Stimulated activated CD4-positive, alpha-beta T cell treated with anti-CD3 and anti-CD28 coated beads, Interleukin-12 subunit alpha, Interleukin-12 subunit beta, amount 100 ng/mL, for 24 hours (primary cell): ENCODE results near the gene FRMD6.

Source experiments
- DNase-seq, 2 experiments: peaks; one replicate each; pipeline ENCODE4 v3.0.0-alpha.2; 2020; ENCODE audit warnings: low read depth in 2 of 2

The FRMD6 gene

DNA sequence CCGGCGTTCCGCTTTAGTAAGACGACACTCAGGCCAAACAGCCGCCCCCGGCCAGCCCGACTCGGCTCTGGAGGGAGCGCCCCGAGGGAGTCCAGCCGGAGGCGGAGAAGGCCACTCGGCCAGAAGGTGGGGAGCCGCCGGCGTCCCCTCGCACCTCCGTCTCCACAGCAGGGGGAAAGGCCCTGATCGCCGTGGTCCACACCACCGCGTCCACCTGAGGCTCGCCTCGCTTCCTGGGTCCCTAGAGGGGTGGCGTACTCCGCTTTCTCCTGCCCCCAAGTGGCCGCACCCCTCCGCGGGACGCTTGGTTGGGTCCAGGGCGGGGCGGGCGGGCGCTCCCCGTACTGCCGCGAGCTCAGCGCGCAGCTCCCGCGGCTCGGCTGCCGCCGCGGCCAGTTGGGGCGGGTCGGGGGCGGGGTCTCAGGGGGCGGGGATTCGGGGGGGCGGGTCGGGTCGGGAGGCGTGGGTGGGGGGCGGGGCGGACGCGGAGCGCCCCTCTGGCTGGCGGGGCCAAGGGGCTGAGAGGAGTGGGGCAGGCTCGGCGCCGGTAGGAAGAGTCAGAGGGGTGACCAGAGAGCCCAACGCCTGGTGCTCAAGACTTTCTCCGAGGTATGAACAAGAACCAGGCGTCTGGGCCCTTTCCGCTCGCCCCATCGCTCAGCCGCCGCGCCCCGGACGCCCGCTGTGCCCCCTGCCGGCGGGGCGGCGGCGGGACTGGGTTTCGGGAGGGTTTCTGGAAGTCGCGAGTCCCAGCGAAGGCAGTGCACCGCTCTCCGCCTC is at the start of gene FRMD6:
TSS of gene FRMD6 (plus strand) at position 523 of the 780 bp plus-strand sequence. CDS start 37,927 bp downstream, outside the sequence.
- peak; percentile 62 to 65 for DNase-seq

DNA sequence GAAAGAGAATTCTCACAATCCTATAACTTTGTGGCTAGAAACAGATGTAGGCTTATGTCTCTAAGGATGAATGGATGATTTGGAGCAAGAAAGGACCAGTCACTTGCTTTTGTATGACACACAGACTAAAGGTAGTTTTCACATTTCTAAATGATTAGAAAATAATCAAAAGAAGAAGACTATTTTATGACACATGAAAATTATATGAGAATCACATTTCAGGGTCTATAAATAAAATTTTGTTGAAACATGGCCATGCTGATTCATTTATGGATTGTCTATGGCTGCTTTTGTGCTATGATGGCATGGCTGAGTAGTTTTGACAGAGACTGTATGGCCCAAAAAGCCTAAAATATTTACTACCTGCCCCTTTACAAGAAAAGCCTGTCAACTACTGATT is 49.4 kb upstream of the FRMD6 start:
- no peak for DNase-seq

DNA sequence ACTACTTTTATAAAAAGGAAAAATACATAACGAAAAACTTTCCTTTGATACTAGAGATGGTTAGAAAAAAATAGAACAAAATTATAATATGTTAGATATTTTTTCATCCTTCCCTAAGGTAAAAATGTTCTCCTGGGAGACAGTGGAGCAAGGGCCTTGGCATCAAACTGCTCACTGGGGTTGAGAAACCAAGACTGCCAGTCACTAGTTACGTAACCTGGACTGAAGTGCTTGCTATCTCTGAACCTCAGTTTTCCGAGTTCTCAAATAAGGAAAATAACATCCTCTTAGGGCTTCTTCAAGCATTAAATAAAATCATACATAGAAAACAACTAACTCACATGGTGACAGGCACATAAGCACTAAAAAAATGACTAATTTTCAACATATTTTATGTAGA is 48.2 kb upstream of the FRMD6 start:
- no peak for DNase-seq

DNA sequence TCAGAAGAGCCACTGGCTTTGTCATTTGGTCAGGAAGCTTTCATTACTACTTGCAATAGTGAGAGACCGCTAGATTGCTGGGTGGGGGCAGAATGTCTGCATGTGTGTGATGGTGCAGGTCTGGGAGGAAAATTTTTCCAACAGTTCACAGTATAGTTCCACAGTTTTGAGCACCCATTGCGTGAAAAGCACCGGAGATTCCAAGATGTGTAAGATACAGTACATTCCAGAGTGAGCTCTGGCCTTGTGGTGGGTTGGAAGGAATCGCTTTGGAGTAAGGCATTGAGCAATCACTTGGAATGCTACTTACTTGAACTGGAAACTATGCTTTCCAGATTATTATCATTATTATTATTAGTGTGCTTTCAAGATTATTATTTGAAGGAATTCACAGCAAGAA is 47.6 kb upstream of the FRMD6 start:
- DNase-seq = no peak

DNA sequence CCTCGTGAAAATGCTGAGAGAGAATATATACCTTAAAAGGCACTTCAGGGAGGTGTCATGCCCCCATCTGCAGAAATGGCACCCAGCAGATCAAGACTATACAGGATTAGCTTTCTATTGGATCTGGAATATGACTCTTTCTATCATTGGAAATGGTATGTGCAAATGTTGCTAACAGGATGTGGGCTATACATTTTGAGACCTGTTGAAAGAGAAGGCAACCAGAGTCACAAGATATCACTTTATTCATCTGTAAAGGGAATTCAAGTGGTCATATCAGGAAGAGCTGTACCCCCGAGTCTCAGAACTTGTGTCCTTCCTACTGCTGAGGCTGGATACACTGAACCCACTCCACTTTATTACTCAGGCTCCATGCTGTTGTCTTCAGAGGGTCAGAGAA is 46.1 kb upstream of the FRMD6 start:
- no peak for DNase-seq

DNA sequence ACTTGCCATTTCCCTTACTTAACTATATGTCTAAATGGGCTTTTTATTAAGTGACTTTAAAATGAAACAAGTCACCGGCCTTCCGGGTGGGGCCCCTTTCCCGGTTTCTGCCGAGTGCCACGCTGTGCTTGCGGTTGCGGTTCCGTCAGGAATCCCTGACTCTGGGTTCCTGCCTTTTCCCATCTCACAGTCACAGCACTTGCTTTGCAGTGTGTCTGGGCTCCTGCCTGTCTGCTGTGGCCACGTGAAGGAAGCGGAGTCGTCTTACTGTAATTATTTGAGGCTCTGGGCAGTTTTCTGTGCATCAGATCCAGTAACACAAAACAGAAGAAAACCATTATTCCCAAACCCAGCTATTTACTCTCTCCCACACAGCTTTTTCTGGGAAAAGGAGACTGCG is 44.0 kb upstream of the FRMD6 start:
- DNase-seq = no peak

DNA sequence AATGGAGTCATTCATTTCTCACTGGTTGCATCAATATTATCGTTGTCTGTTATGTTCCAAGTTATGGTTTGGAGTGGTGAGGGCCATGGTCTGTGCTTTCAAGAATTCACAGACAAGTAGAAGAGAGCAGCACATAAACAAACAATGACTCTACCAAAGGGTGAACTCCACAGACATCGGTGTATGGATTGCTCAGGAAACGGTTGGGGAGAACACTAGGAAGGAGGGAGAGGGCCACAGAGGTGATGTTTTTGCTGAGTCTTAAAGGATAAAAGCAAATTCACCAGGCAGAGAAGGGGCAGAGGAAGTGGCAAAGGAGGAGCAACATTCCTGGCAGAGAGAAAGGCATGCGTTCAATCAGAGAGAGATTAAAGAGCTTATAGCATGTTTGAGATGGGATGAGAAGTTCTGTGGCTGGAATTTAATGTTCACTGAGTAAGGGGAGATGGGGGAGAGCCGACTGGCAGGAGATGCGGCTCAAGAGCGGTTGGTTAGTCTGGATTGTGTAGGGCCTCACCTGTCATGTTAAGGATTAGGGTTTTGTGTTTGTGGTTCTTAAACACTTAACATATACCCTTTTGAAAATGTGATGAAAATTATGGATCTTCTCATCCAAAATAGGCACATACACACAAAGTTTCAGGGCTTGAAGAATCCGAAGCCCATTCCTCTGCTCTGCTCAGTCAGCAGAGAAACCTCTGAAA is 42.3 kb upstream of the FRMD6 start:
- DNase-seq = no peak

DNA sequence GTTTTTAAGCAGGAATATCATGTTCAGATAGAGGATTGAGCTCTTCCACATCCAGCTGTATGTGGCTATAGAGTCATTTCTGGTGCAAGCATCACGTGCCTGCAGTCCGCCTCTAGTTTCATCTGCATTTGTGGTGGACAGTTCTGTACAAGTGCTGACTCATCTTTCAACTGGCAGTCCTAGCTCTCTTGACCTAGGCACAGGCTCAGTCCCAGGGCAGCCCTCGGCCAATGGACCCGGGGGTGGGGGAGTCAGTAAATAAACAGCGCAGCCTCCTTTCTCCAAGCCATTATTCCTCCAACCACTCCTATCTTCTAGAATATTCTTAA is 41.8 kb upstream of the FRMD6 start:
- no peak for DNase-seq

DNA sequence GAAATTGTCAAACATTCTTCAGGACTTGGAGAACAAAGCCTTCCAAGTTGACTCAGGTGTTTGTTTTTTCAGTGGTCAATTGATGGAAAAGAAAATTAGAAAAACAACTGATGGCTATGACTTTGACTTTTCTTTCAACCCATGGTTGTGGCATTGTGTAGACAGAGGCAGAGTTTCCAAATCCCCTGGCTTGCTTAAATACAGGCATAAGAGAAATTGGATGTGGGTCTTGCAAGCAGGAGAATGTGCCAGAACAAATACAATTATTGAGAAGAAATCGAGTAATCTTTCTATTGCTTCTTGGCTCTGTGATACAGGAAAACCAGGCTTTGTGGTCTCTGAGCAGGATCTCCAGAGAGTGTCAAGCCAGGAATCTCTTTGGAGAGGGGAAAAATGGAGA is 40.9 kb upstream of the FRMD6 start:
- DNase-seq = no peak

DNA sequence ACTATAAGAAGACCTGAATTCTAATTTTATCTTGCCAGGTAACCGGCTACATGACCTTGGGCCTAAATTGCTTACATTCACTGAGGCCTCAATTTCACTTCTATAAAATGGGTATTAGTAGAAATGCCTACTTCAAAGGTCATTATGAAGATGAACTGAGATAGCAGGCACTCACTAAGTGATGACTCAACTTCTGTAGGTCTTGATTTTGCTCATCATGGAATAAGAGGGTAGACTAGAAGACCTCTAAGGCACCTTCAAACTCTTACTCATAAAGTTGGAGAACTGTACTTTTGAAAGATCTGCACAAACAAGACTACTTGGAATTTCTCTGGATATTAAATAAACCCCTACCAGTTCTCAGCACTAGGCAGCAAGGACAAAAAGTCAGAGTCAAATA is 39.3 kb upstream of the FRMD6 start:
- no peak for DNase-seq

DNA sequence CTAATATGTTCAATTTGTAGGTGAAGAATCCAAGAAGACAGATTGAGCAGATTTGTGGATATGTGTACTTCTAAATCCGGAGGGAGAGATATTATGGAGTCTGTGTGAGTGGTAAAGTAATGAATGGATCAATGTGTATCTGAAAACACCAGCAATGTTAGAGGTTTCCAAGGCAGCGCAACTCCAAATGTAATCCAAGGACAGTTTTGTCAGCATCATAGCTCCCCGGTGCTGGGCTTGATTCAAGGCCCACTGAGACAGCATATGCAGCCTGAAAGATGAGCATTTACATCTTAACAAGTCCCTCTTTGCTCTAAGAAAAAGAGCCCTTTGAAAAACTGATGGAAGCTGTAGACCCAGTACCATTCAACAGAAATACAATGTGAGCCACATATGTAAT is 38.3 kb upstream of the FRMD6 start:
- no peak for DNase-seq

DNA sequence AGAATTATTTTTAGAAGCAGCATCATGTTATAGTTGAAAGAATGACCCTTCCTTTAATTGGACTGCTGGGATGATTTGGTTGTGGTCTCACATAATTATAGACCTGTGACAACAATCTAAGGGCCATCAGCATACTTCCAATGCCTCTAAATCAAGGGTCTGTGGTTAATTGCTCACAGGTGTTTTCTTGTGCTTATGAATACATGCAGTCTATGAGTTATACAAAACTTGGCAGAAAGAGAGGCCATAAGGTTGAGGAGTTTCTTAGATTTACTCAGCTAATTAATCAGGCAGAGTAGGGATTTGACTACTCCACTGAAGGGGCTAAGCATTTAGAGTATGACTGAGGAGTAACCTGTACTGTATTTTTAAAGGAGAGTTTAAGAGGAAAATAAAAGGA is 37.0 kb upstream of the FRMD6 start:
- DNase-seq = no peak

DNA sequence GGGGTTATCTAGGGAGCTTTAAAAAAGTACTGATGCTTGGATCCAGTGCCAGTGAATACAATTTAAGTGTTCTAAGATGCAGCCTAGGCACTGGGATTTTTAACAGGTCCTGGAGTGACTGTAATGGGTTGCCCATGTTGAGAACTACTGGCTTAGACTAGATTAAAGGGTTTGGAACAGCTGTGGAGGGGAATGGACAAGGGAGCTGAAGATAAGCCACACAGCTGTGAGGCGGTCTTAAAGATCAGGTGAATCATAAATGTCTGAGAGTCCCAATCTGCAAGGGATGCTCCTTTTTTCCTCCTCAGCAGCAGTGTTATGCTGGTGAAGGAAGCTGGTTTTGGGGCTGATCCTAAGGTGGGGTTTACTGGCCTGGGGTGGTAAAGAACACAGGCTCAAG is 35.5 kb upstream of the FRMD6 start:
- DNase-seq = no peak

DNA sequence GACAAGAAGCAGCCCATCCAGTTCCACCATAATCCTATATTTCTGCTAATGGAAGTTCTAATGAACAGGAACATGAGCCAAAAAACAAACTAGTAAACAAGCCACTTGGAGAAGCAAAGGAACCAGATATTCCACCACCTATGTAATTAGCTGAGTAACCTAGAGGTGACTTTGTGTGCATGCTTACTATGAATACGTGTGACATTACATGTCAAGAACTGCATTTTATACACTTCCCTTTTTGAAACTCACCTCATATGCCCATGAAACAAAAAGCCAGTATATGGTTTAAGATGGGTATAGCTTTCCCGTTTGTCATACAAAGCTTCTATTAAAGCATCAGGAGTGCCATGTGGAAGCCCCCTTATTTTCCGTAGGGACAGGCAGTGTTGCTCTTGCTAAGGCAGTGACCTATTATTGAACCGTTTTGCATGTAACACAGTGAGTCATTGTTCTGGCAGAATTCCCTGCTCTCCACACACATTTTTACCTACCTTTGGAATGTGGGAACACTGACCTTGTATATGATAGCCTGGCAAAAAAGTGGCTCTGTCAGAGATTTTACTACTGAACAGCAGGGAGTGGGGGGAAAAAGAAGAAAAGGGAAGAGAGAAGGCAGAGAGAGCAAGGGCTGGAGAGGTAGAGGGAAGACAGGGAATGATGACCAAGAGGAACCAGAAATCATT is 34.8 kb upstream of the FRMD6 start:
- no peak for DNase-seq

DNA sequence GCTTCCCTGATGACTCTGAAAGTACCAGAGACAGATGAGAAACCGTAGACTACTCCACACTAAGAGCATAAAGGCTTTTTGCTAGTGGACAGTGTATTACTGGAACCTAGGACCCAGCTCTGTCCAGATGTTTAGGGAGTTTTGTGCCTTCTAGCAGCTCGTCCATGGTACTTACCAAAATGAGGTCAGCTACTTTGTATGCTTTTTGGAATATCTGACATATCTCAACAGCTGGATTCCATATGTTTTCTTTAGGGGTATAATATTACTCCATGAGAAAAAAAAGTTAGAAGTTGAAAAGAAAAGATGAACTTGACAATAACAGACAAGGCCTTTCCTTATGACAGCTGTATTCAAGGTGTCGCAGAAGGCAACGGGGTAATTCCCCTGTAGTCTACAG is 32.1 kb upstream of the FRMD6 start:
- DNase-seq = no peak

DNA sequence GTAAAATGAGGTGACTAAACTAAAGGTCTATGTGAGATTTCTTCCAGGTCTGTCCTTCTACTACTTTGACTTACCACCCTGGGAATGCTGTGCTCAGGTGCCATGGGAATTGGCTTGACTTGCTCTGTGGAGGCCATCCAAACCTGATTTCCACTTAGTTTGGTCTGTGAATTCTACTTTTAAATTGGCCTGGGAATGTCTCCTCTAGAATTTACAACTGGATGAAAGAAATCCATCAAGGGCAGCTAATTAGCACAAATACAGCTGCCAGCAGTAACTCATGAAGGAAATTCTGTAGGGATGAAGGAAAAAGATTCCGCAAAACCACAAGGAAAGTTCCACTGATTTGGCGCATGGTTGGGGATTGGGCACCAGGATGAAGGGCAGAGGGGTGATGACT is 31.7 kb upstream of the FRMD6 start:
- DNase-seq = no peak

DNA sequence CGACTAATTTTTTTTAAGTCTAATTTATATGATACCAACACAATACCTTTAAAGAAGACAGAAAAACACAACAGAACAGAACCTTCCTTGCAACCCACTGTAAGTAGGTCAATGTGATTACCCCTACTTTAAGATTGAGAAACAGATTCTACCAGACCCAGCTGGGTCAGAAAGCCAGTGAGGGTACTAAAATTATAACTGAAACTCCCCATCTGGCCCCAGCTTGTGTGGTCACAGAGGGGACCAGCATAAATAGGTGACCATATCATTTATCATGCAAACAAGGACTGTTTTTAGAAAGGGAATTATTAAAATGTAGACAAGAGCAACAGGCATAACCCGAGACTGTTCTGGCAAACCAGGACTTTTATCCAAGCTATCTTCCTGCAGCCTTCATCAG is 30.1 kb upstream of the FRMD6 start:
- DNase-seq = no peak

DNA sequence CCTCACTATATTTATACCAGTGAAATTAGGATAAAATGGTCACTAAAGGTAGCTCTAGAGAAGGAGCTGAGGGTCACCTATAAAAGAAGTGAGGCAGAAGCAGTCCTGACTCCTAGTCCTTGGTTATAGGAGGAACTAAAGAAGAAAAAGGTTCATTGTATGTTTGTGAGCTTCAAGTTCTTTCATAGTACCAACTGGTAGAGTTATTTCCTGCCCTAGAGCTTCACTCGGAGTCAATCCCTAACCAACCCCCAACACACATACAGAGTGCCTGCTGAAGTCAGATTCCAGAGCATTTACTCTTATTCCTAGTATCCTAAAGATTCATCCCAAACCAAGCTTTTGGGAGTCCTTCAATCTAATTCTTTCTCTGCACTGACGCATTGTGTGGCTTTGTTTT is 29.3 kb upstream of the FRMD6 start:
- DNase-seq = no peak

DNA sequence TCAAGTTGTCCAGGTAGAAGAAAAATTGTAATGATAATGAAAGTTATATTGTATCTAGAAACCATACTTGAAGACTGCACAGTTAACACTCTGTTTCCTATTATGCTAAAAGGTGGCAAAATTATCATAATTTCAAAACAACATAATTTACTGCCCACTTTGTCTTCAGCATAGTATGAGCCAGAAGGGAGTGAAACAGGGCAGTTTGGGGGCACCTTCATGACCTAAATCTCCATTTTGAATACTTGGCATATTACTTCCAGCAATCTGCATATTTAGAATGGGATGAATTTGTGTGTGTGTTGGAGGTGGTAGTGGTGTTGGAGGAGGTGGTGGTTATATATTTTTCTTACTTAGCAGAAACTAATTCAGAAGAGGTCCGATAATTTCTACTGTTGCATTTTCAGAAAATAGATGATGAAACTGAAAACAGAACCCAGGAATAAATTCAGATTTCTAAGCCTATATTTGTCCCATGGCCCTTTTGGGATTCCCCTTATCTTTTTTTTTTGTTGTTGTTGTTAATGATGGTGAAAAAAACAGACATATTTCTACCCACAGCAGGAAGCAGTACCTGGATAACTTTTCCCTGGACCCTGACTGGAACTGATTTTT is 26.6 kb upstream of the FRMD6 start:
- DNase-seq = no peak

DNA sequence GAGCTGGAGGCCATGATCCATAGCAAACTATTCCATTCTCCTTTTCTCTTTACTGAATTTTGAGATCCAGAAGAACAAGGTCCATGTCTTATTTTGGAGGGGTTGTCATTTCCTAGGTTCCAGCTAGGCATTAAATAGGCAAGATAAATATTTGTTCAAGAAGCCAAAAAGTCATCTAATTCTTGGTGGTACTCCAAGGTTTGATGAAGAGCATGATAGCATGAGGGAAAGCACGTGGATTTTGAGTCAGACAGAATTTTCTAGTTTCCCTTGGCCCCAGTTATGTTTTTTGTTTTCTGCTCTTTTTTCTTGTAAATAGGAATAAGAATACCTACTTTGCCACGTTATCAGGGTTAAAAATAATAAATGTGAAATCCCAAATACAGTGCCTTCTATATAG is 25.5 kb upstream of the FRMD6 start:
- no peak for DNase-seq

DNA sequence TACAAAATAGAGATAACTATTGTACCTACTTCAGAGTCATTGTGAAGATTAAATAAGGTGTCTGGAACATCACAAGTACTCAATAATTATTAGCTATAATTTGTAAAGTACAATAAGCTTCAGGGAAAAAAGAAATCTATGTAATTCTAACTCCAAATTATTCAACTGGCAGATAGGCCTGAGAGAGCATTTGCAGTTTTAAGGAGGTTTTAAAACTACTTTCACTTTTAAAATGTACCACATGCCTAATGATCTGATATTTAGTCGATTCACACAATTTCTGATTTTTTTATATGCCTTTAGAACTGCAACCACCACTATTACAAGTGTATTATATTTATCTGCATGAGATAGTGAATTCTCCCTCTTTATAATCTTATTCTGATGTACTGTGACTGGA is 24.9 kb upstream of the FRMD6 start:
- DNase-seq = no peak

DNA sequence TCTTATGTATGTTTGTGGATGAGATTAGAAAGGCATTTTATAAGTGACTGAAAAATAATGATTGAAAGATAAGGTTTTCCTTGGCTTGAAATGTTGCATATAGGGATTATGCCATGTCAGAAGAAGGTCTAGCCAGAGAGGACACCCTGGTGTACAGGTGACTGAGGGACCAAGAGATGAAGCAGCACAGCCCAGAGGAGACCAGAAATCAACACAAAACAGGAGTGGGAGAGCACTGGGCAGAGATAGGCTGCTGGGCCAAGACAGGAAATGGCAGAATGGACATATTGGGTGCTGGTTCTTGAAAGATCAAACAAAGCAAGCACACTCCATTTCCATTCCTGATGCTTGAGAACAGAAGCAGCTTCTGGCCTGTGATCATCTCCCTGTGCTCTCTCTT is 24.4 kb upstream of the FRMD6 start:
- DNase-seq = no peak

DNA sequence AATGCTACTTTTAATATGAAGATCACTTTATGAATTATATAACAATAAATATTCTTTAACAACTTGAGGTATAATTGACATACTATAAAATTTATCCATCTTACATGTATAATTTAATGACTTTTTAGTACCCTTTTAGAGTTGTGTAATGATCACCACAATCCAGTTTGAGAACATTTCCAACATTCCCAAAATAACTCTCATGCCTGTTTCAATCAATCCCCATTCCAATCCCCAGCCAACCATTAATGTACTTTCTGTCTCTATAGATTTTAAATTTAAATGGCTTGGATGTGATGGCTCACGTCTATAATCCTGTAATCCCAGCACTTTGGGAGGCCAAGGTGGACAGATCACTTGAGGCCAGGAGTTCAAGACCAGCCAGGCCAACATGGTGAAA is 23.5 kb upstream of the FRMD6 start:
- DNase-seq = no peak
